Lung (tissue), 12 donors: ENCODE measurements around the gene IQCE. TPM values are rescaled to one million over a fixed set of nuclear protein-coding genes. Genes with fewer than 3 reads are reported as not detected.

Experiments
- ATAC-seq: fragments of 200-7000 bp; cut with Tn5 transposase; one replicate; pipeline ENCODE4 v1.9.1; 2020; ENCODE audit warnings: moderate number of reproducible peaks; ENCODE audit not compliant: insufficient read depth, low FRiP score
- DNase-seq, 3 donors: peaks; one replicate each; pipeline ENCODE4 v3.0.0-alpha.2; 2013 to 2017
- H3K27ac ChIP-seq, 2 donors: one replicate each; pipeline ENCODE4 v1.5.1; 2013; ENCODE audit warnings: mild to moderate bottlenecking in 2 of 2, moderate library complexity in 2 of 2, control low read depth in 1 of 2, inconsistent platforms in 1 of 2, low read depth in 1 of 2, low read length in 1 of 2
- H3K27me3 ChIP-seq, 3 donors: one replicate each; pipeline ENCODE4 v1.5.1; 2013; ENCODE audit warnings: low read length in 2 of 3; ENCODE audit not compliant: control insufficient read depth in 3 of 3, insufficient read depth in 3 of 3
- H3K36me3 ChIP-seq, 4 donors: one replicate each; pipeline ENCODE4 v1.5.1; 2013; ENCODE audit warnings: low read length in 4 of 4, mild to moderate bottlenecking in 1 of 4, moderate library complexity in 1 of 4; ENCODE audit not compliant: control insufficient read depth in 4 of 4, insufficient read depth in 4 of 4
- H3K4me1 ChIP-seq, 5 donors: one replicate each; pipeline ENCODE4 v1.5.1; 2013; ENCODE audit warnings: low read length in 5 of 5, mild to moderate bottlenecking in 2 of 5, moderate library complexity in 1 of 5; ENCODE audit not compliant: control insufficient read depth in 5 of 5, insufficient read depth in 5 of 5
- H3K4me3 ChIP-seq: one replicate; pipeline ENCODE4 v1.5.1; 2013; ENCODE audit warnings: mild to moderate bottlenecking, control low read depth, moderate library complexity
- H3K9ac ChIP-seq, 2 donors: one replicate each; pipeline ENCODE4 v1.5.1; 2013; ENCODE audit warnings: low read length in 2 of 2, control low read depth in 1 of 2; ENCODE audit not compliant: insufficient read depth in 1 of 2
- H3K9me3 ChIP-seq, 4 donors: one replicate each; pipeline ENCODE4 v1.5.1; 2013; ENCODE audit warnings: low read length in 3 of 4, mild to moderate bottlenecking in 1 of 4, moderate library complexity in 1 of 4; ENCODE audit not compliant: control insufficient read depth in 4 of 4, insufficient read depth in 3 of 4
- WGBS, 2 donors: extraction: QIAGEN DNeasy Blood & Tissue Kit; methylation state at CpG; one replicate each; pipeline ENCODE4 v1.1.7; 2013; 5-methylcytosine and 5-hydroxymethylcytosine counted together
- polyA plus RNA-seq, 2 donors: library from polyadenylated mRNA; stranded (reverse); fragments of 200-250 nt; gene quantifications; one replicate each; pipeline ENCODE4 v1.2.1, GENCODE V29; 2013
- total RNA-seq, 2 donors: library from RNA; depleted of rRNA in 1 of 2; stranded (reverse); fragments of >200 nt in 1 of 2; gene quantifications; one replicate each; pipeline ENCODE4 v1.2.1, GENCODE V29; 2014 to 2021
- TF ChIP-seq, protein P1 (sequence below): IDR thresholded peaks from 2 replicates; pipeline ENCODE4 v1.5.1; 2012; ENCODE audit warnings: mild to moderate bottlenecking; ENCODE audit errors: control extremely low read depth, extremely low read depth
- donor health status: control.
- donor health status: control.
- donor health status: Bipolar disorder and iron deficiency.
- donor health status: healthy.
- donor health status: DM: yes; HTN: yes; CAD: no.

IQCE gene
- total and polyA plus RNA-seq, 4 donors: 8.1 to 29.0 (median 16.0) TPM

GRCh38 chr7:2523941-2524807, 34.6 kb upstream of the IQCE start:
- H3K4me3 ChIP-seq: no peak overlapping the region
- DNase-seq: peak; percentile 56 to 72 (median 69)
- peak overlapping the region in 1 of 2 donors; percentile 11 for H3K9ac ChIP-seq
- H3K9me3 ChIP-seq: no peaks in the 10 kb centered on the region
- H3K27me3 ChIP-seq: peaks cover 0 to 5% (median 0%) of the 10 kb centered on the region in 3 donors
- TF ChIP-seq, protein P1, sequence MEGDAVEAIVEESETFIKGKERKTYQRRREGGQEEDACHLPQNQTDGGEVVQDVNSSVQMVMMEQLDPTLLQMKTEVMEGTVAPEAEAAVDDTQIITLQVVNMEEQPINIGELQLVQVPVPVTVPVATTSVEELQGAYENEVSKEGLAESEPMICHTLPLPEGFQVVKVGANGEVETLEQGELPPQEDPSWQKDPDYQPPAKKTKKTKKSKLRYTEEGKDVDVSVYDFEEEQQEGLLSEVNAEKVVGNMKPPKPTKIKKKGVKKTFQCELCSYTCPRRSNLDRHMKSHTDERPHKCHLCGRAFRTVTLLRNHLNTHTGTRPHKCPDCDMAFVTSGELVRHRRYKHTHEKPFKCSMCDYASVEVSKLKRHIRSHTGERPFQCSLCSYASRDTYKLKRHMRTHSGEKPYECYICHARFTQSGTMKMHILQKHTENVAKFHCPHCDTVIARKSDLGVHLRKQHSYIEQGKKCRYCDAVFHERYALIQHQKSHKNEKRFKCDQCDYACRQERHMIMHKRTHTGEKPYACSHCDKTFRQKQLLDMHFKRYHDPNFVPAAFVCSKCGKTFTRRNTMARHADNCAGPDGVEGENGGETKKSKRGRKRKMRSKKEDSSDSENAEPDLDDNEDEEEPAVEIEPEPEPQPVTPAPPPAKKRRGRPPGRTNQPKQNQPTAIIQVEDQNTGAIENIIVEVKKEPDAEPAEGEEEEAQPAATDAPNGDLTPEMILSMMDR: no peak
- peak overlapping the region; percentile 73 to 96 for H3K27ac ChIP-seq
- H3K4me1 ChIP-seq: peaks cover 0 to 41% (median 25%) of the 10 kb centered on the region in 5 donors
- peaks cover 0 to 20% (median 0%) of the 10 kb centered on the region in 4 donors for H3K36me3 ChIP-seq
- WGBS, 2 donors: 39 to 60% methylated on average over 51 of the region's 51 CpGs
- ATAC-seq: peak; percentile 8

DNA sequence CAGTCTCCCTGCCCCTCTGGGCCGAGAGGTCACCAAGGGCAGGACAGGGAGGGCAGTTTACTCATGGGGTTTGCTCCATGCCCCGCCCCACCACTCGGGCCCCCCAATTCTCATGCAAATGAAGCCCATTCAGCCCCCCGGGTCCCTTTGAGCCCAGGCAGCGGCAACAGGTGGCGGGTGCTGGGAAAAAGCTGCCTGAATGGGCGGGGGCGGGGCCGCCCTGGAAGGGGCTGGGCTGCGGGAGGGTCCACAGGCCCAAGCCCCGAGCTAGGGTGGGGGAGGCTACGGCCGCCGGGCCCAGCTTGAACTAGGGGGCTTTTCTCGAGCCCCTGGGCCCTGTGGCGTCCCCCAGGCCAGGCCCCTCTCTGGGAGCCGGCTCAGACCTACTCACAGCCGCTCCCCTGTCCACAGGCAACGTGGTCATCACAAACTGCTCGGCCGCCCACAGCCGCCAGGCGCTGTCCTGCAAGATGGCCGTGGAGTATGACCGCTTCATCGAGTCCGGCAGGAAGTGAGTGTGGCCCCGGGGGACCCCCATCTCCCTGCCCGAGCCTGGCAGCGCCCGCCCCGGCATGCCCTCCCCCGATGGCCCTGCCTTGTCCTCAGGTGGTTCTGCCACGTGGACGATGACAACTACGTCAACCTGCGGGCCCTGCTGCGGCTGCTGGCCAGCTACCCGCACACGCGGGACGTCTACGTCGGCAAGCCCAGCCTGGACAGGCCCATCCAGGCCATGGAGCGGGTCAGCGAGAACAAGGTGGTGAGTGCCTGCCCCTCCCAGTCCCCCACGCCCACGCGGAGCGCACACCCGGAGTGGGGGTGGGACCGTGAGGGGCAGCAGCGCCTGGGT, 33.7 kb upstream of the IQCE start:
- peaks cover 0 to 48% (median 25%) of the 10 kb centered on the region in 5 donors for H3K4me1 ChIP-seq
- H3K27ac ChIP-seq: peak overlapping the region in 1 of 2 donors; percentile 96
- H3K9ac ChIP-seq: no peak overlapping the region
- DNase-seq (no peak), ATAC-seq (no peak)
- WGBS, 2 donors: 84 to 87% methylated on average over 49 to 53 of the region's 53 CpGs
- TF ChIP-seq, protein P1: no peak
- H3K4me3 ChIP-seq: no peak overlapping the region
- H3K27me3 ChIP-seq: peaks cover 0 to 5% (median 0%) of the 10 kb centered on the region in 3 donors
- no peaks in the 10 kb centered on the region for H3K9me3 ChIP-seq
- peaks cover 0 to 24% (median 0%) of the 10 kb centered on the region in 4 donors for H3K36me3 ChIP-seq

- H3K36me3 ChIP-seq: peaks cover 0 to 24% (median 0%) of the 10 kb centered on the region in 4 donors
- H3K4me1 ChIP-seq: peaks cover 0 to 51% (median 25%) of the 10 kb centered on the region in 5 donors
- H3K4me3 ChIP-seq: no peak overlapping the region
- no peaks in the 10 kb centered on the region for H3K9me3 ChIP-seq
- no peak for DNase-seq
- ATAC-seq: no peak
- no peak overlapping the region for H3K9ac ChIP-seq
- peaks cover 0 to 2% (median 0%) of the 10 kb centered on the region in 3 donors for H3K27me3 ChIP-seq
- peak overlapping the region in 1 of 2 donors; percentile 45 for H3K27ac ChIP-seq
- TF ChIP-seq, protein P1: no peak
- WGBS, 2 donors: 75 to 82% methylated on average over 36 of the region's 36 CpGs
Measured at GRCh38 chr7:2525658-2526630, 32.8 kb upstream of the IQCE start.
